HG03342 (cell line): ENCODE data around the gene MRGPRF.

Experiments used
- ATAC-seq: cut with Tn5 transposase; IDR thresholded peaks from one replicate; pipeline ENCODE4 v1.9.1; 2021; ENCODE audit warnings: mild to moderate bottlenecking, moderate library complexity; ENCODE audit not compliant: unreplicated experiment

Gene MRGPRF

DNA sequence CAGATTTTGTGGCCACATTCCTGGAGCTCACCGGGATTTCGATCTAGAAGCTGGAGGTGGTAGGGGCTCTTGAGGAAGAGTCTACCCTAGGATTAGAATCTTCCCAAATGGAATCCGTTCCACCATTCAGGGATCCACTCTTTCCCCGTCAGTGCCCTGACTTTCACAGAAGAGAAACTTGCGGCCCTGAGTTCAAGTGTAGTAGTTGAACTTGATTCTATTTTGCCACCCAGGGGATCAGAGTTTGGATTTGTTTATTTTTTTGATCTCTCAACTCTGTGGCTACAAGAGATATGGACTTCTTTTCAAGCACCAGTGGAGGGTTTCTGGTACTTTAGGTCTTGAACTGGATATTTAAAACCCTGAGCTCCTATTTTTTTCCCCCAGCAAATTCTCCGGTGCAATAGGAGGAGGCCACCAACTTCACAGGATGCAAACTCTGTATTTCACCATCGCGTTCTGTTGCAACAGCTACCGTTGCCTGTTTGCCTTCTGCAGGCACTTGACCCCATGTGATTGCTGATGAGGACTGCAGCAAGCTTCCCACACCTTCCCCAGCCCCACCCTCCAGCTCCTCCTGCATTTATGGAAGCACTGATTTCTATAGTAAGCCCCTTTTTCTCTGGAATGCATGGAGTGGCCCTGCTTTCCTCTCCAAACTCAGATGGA is 14.8 kb upstream of the MRGPRF start:
- no peak for ATAC-seq

DNA sequence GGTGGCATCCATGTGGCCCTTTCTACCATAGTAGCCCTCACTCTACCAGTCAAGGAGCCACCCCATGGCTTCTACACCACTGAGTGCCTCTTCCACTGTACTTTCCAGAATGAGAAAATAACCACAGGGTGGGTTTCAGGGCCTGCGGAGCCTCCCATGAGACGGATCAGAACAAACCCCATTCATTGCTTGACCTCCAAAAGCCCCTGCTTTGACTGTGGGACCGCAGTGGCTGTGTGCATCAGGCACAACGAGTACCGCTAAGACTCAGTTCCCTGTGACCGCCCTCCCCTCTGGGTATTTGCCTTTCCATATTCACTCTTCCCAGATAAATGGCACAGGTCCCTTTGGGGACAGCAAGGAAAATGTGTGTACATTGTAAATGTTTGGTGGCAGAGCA is 11.5 kb upstream of the MRGPRF start:
- ATAC-seq, result no peak

DNA sequence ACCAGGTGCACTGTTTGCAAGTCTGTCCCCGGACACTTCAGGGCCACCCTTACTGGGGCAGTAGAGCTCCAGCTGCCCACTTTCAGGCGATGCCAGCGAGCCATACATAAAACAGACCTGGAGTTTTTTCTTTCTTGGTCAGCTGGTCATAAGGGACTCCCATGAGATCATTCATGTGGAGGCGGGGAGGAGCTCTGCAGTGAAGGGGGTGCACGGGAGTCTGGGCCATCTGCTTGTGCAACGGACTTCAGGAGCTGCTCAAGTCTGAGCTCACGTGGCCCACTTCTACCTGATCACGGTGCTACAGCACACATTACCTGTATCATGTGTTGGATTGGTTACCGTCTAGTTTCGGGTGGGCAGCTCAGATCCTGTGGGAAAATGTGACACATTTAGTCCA is 9.2 kb upstream of the MRGPRF start:
- no peak for ATAC-seq

DNA sequence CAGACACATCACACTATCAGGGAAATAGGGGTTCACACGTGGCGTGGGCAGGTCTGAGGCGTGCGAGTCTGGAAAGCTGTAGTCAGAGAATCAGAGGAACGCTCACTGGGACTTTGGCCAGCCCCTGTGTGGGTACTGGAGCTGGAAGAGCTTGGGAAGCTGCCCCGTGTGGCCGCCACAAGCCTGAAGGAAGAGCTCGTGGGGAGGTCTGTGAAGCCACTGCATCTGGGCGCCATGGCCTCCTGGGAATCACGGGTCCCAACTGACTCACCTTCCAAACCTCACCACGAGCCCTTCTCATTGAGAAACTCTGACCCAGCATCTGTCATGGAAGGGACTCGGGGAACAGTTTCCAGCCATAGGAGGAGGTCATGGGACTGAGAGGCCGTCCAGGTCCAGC is 5.9 kb upstream of the MRGPRF start:
- ATAC-seq, result no peak

DNA sequence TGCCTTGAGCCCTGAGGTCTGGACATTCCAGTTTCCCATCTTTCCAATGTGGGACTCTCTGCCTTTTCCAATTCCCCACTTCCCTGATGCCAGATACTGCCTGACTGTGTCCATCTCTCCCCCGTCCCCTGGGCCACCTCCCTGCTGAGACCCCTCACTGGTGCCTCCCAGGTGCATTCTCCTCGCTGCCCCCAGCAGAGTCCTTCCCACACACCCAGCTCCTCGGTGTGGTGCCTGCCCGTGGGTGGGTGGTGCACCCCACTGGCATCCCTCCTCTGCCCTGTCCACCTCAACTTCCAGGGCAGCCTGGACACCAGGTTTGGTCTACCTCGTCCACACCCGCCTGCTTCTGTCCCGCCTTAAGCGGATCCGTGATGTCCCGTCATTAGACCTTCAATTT is 4.9 kb upstream of the MRGPRF start:
- no peak for ATAC-seq

GRCh38 chr11:69014898-69015549 is 2.0 kb upstream of the MRGPRF start:
- ATAC-seq, result no peak

GRCh38 chr11:69014084-69014851 is 1.2 kb upstream of the MRGPRF start:
- ATAC-seq, result no peak

DNA sequence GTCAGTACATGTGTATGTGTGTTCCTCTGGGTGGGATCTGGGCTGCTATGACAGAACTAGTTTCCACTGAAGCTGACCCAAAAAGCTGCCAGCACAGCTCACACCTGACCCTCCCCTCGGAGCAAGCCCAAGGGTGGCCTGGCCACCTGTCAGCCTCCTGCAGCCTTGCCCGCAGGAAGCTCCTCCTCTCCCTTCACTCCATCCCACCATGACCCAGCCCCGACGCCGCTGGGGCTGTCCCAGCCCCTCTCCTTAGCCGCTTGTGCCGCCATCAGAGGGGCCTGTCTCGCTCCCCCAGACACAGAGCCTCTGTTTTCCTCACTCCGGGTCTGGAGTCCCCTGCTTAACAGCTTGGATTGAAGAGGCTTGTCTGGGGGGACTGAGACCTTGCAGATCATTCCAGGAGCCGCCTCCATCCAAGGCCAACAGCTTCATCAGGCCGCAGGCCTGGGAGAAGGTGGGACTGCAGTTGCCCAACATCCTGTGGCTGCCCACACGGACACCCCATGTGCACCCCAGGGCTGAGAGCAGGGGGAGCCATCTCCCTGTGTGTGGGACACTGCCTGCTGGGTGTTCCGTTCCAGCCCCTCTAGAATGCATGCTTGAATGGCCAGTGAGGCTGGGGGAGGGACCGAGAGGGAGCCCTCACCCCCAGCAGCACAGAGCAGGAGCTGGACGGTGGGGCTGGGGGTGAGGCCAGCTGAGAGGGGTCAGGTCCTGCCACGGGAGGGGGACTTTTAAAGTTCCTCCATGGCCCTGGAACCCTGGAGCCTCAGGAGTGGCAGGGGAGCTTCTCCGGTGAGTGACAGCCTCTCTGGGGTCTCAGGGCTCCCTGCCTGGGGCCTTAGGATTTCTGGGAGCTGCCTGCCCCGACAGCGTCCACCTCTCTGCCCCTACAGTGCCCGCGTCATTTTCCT is 696 bp downstream of the MRGPRF start:
- no peak for ATAC-seq

- ATAC-seq, result no peak
Measured at GRCh38 chr11:69011624-69012091, 1.4 kb downstream of the MRGPRF start.

GRCh38 chr11:69010964-69011623 is 2.0 kb downstream of the MRGPRF start:
- no peak for ATAC-seq

GRCh38 chr11:69010361-69010891 is 2.6 kb downstream of the MRGPRF start:
- no peak for ATAC-seq

GRCh38 chr11:69009441-69010211 is 3.4 kb downstream of the MRGPRF start:
- ATAC-seq, result no peak

GRCh38 chr11:69008737-69009440 is 4.2 kb downstream of the MRGPRF start:
- ATAC-seq, result no peak

DNA sequence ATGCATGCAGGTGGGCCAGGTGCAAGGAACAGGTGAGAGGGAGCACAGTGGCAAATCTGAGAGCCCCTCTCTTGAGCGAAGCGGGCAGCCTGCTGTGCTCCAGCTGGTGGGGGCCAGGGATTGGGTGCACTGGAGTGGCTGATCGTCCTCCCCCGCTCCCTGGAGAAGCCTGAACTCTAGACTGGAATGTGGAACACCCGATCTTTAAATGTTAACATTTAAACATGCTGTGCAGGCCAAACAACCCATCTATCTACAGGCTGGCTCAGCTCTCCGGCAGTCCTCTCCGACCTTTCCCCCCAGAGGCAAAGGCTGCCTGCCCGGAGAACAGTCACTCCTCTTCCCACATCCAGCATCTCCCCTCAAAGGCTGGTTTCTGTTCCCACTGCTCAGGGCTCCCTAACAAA is 5.1 kb downstream of the MRGPRF start:
- ATAC-seq, result no peak

DNA sequence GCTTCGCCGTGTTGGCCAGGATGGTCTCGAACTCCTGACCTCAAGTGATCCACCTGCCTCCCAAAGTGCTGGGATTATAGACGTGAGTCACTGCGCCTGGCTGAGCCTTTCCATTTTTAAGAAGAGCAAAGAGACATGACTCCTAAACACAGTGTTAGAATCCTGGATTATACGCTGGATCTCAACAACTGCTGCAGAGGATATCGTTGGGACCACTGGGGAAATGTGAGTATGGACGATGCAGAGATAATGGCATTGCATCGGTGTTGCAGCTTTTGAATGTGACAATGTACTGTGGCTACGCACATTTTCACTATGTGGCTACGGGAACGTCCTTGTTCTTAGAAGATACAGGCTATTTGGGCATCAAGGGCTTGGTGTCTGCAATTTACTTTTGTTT is 6.2 kb downstream of the MRGPRF start:
- no peak for ATAC-seq

GRCh38 chr11:69005631-69006368 is 7.2 kb downstream of the MRGPRF start:
- ATAC-seq, result no peak

DNA sequence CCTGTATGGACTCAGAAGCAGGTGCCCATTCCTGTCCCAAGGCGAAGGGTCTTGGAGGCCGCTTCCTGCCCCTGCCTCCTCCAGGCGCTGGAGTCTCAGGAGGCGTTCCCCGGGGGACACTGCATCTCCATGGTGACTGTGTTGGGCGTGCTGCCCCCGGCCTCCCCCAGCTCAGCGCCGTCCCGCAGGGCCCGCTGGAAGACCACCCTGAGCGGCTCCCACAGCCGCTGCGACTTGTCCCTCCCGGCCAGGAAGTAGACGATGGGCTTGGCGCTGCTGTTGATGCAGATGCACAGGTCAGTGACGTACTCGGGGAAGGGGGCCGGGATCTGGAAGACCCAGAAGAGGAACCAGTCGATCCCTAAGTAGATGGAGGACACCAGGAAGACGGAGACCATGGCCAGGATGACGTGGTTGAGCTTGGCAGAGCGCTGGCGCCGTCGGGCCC is 7.8 kb downstream of the MRGPRF start:
- ATAC-seq, result no peak
